Neural crest cell (in vitro differentiated cells): ENCODE measurements around the gene CMAS. TPM values are rescaled to one million over a fixed set of nuclear protein-coding genes. Genes with fewer than 3 reads are reported as not detected.
A peak's percentile ranks its signal among the peaks of the same experiment; 100 is the strongest.
"Not testable (repeated sequence)": the region's sequence is repeated elsewhere in the genome, so short reads cannot be mapped to it uniquely, and the experiment has no call there.

ENCODE experiments used
- DNase-seq: peaks from one replicate; pipeline ENCODE4 v3.0.0; 2021; ENCODE audit warnings: low read depth, mixed read lengths, low spot score
- H3K27ac Mint-ChIP-seq: one replicate; pipeline ENCODE4 v1.8.0; 2021; ENCODE audit warnings: mild to moderate bottlenecking, mixed read lengths; ENCODE audit not compliant: unreplicated experiment
- H3K27me3 Mint-ChIP-seq: 2 replicates; pipeline ENCODE4 v1.8.0; 2021; ENCODE audit warnings: low read depth, mild to moderate bottlenecking, mixed read lengths
- H3K36me3 Mint-ChIP-seq: 2 replicates; pipeline ENCODE4 v1.8.0; 2021; ENCODE audit warnings: low read depth, mild to moderate bottlenecking, mixed read lengths
- H3K4me1 Mint-ChIP-seq: 2 replicates; pipeline ENCODE4 v1.8.0; 2021; ENCODE audit warnings: mixed read lengths
- H3K4me3 Mint-ChIP-seq: one replicate; pipeline ENCODE4 v1.8.0; 2021; ENCODE audit warnings: mild to moderate bottlenecking, mixed read lengths
- H3K9me3 Mint-ChIP-seq: 2 replicates; pipeline ENCODE4 v1.8.0; 2021; ENCODE audit warnings: mixed read lengths
- CTCF ChIP-seq: fragments of 200-600 bp; sonication (generic); conservative IDR thresholded peaks from 2 replicates; pipeline ENCODE4 v1.5.0; 2021; ENCODE audit warnings: antibody characterized with exemption, mild to moderate bottlenecking
- total RNA-seq: library from RNA; stranded (reverse); gene quantifications from 2 replicates; pipeline ENCODE4 v1.2.1, GENCODE V29; 2021

The CMAS gene
- total RNA-seq, 1 donor from 2014 or later = 39.0 TPM

GRCh38 chr12:22047494-22047893 lies 1.5 kb downstream of the CMAS start:
- H3K27me3 Mint-ChIP-seq = no peaks in the 10 kb centered on the region
- peaks cover 29% of the 10 kb centered on the region for H3K4me1 Mint-ChIP-seq
- no peak for TF ChIP-seq CTCF
- H3K27ac Mint-ChIP-seq = no peak overlapping the region
- DNase-seq = no peak
- H3K4me3 Mint-ChIP-seq = peak overlapping the region; percentile 97
- peaks cover 4% of the 10 kb centered on the region for H3K36me3 Mint-ChIP-seq
- H3K9me3 Mint-ChIP-seq = no peaks in the 10 kb centered on the region

- Mint-ChIP-seq H3K36me3 (peaks cover 7% of the 10 kb centered on the region), H3K4me3 (peak overlapping the region; percentile 50), H3K27me3 (no peaks in the 10 kb centered on the region), H3K9me3 (no peaks in the 10 kb centered on the region), H3K27ac (no peak overlapping the region), H3K4me1 (peaks cover 29% of the 10 kb centered on the region)
- TF ChIP-seq CTCF = no peak
- no peak for DNase-seq
Observed at GRCh38 chr12:22048351-22049041, 2.5 kb downstream of the CMAS start.

GRCh38 chr12:22050078-22050477 lies 4.1 kb downstream of the CMAS start:
- Mint-ChIP-seq H3K4me1 (peaks cover 29% of the 10 kb centered on the region), H3K36me3 (peaks cover 7% of the 10 kb centered on the region), H3K27ac (no peak overlapping the region), H3K4me3 (no peak overlapping the region), H3K27me3 (no peaks in the 10 kb centered on the region), H3K9me3 (no peaks in the 10 kb centered on the region)
- no peak for DNase-seq
- no peak for TF ChIP-seq CTCF

GRCh38 chr12:22051114-22051698 lies 5.2 kb downstream of the CMAS start:
- TF ChIP-seq CTCF = no peak
- peaks cover 9% of the 10 kb centered on the region for H3K36me3 Mint-ChIP-seq
- no peak overlapping the region for H3K27ac Mint-ChIP-seq
- H3K4me1 Mint-ChIP-seq = peaks cover 29% of the 10 kb centered on the region
- no peaks in the 10 kb centered on the region for H3K9me3 Mint-ChIP-seq
- H3K27me3 Mint-ChIP-seq = no peaks in the 10 kb centered on the region
- no peak for DNase-seq
- H3K4me3 Mint-ChIP-seq = no peak overlapping the region

- Mint-ChIP-seq H3K4me1 (peaks cover 15% of the 10 kb centered on the region), H3K36me3 (peaks cover 18% of the 10 kb centered on the region)
- H3K9me3 Mint-ChIP-seq, H3K4me3 Mint-ChIP-seq, H3K27ac Mint-ChIP-seq, H3K27me3 Mint-ChIP-seq, DNase-seq: not testable (repeated sequence)
Observed at GRCh38 chr12:22052994-22053393, 7.0 kb downstream of the CMAS start.

- TF ChIP-seq CTCF = no peak
- no peaks in the 10 kb centered on the region for H3K27me3 Mint-ChIP-seq
- H3K27ac Mint-ChIP-seq = no peak overlapping the region
- peaks cover 7% of the 10 kb centered on the region for H3K4me1 Mint-ChIP-seq
- no peaks in the 10 kb centered on the region for H3K9me3 Mint-ChIP-seq
- peaks cover 18% of the 10 kb centered on the region for H3K36me3 Mint-ChIP-seq
- H3K4me3 Mint-ChIP-seq = no peak overlapping the region
- no peak for DNase-seq
Observed at GRCh38 chr12:22054155-22054554, 8.1 kb downstream of the CMAS start.
